Measurements from ENCODE around the gene P2RX7. TPM values are rescaled to one million over a fixed set of nuclear protein-coding genes. Genes with fewer than 3 reads are reported as not detected.

Gene P2RX7
- total RNA-seq, 1 experiment from 2014 or later, result 0.23 TPM

GRCh38 chr12:121135320-121135719, 2.6 kb downstream of the P2RX7 start:
- no peak for DNase-seq (ENCODE audit: low read depth, low spot score)
- CTCF ChIA-PET, result no interaction called here
- Histone ChIP-seq H3K4me3 (ENCODE audit: low read depth in 2 of 2, low read length in 2 of 2) (no peak overlapping the region), H3K9me3 (ENCODE audit: control insufficient read depth, insufficient read depth, low read depth, low read length) (no peaks in the 10 kb centered on the region), H3K27ac (ENCODE audit: low read length) (no peak overlapping the region), H3K36me3 (ENCODE audit: control insufficient read depth, insufficient read depth, low read length) (no peaks in the 10 kb centered on the region), H3K27me3 (ENCODE audit: control insufficient read depth, insufficient read depth, low read length) (no peaks in the 10 kb centered on the region), H3K4me1 (ENCODE audit: control insufficient read depth, insufficient read depth, low read length) (no peaks in the 10 kb centered on the region)
- TF ChIP-seq REST (IDR thresholded peaks at IDR 0.05; ENCODE audit: insufficient read depth in 1 of 2, low read depth in 2 of 2, low read length in 1 of 2) (no peak), POLR2AphosphoS5 (IDR thresholded peaks at IDR 0.05; ENCODE audit: low read depth, low read length) (no peak), TCF7L2 (IDR thresholded peaks at IDR 0.05; ENCODE audit: low read depth, low read length) (no peak), SIN3A (IDR thresholded peaks at IDR 0.05; ENCODE audit: borderline replicate concordance, insufficient read depth, low read depth, low read length) (no peak), CTCF (IDR thresholded peaks at IDR 0.05) (no peak)
- intact Hi-C loops (cut with micrococcal nuclease; ENCODE audit: unreplicated experiment) (no loop called here), in situ Hi-C loops (cut with HindIII; ENCODE audit: low pct_unique_long_range_greater_than_20kb, low sequenced_read_pairs) (no loop called here)
- no TSS peak for BruUV-seq (replicated peaks)
- ATAC-seq, result no peak
- POLR2A ChIA-PET, result no interaction called here

- intact Hi-C loops (cut with micrococcal nuclease; ENCODE audit: unreplicated experiment) (no loop called here), in situ Hi-C loops (cut with HindIII; ENCODE audit: low pct_unique_long_range_greater_than_20kb, low sequenced_read_pairs) (no loop called here)
- ChIA-PET CTCF (no interaction called here), POLR2A (no interaction called here)
- no peaks in the 10 kb centered on the region for H3K9me3 ChIP-seq (ENCODE audit: control insufficient read depth, insufficient read depth, low read depth, low read length)
- no TSS peak for BruUV-seq (replicated peaks)
- no peak overlapping the region for H3K4me3 ChIP-seq (ENCODE audit: low read depth in 2 of 2, low read length in 2 of 2)
- ATAC-seq (no peak), DNase-seq (ENCODE audit: low read depth, low spot score) (no peak)
- no peak for TF ChIP-seq REST (IDR thresholded peaks at IDR 0.05; ENCODE audit: insufficient read depth in 1 of 2, low read depth in 2 of 2, low read length in 1 of 2)
- no peak for TF ChIP-seq TCF7L2 (IDR thresholded peaks at IDR 0.05; ENCODE audit: low read depth, low read length)
- TF ChIP-seq POLR2AphosphoS5 (IDR thresholded peaks at IDR 0.05; ENCODE audit: low read depth, low read length), result no peak
- no peak for TF ChIP-seq SIN3A (IDR thresholded peaks at IDR 0.05; ENCODE audit: borderline replicate concordance, insufficient read depth, low read depth, low read length)
- TF ChIP-seq CTCF (IDR thresholded peaks at IDR 0.05), result no peak
- no peak overlapping the region for H3K27ac ChIP-seq (ENCODE audit: low read length)
- H3K36me3 ChIP-seq (ENCODE audit: control insufficient read depth, insufficient read depth, low read length), result no peaks in the 10 kb centered on the region
- no peaks in the 10 kb centered on the region for H3K4me1 ChIP-seq (ENCODE audit: control insufficient read depth, insufficient read depth, low read length)
- H3K27me3 ChIP-seq (ENCODE audit: control insufficient read depth, insufficient read depth, low read length), result no peaks in the 10 kb centered on the region
Measured at GRCh38 chr12:121137512-121137911, 4.8 kb downstream of the P2RX7 start.

Data from Panc1 (cell line).